ENCODE data around the gene INO80E. TPM values are rescaled to one million over a fixed set of nuclear protein-coding genes. Genes with fewer than 3 reads are reported as not detected.
"Not testable (repeated sequence)": the region's sequence is repeated elsewhere in the genome, so short reads cannot be mapped to it uniquely, and the experiment has no call there.

The INO80E gene
- total RNA-seq, 1 experiment from 2014 or later, result 70.8 TPM

DNA sequence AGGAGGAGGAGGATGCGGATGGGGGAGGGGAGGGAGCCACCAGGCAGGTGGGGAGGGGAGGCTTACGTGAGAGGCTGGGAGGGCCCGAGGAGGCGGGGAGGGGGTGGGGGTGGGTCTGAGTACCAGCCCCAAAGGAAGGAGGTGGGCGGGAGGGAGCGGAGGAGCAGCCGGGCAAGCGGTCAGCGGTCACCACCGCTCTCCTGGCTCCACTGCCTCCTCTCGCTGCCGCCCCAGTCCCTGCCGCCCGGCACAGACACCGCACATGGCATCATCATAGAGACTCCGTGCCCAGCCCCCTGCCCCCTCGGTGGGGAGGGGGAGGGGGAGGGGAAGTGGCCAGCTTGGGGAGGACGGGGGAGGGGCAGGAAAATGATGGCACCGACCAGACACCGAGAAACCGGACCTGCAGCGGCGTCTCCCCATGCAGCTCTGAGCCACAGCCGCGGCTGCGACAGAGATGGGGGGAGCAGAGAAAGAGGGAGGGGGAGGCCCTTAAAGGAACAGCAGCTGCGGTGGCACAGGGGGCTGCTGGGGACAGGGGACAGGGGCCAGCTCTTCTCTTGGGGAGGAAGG lies 34.9 kb downstream of the INO80E start, which contains the start of gene TLCD3B:
TLCD3B (minus strand) TSS at position 431 of the 573 bp plus-strand sequence. CDS start 744 bp downstream, outside the sequence.
- no peak for DNase-seq (ENCODE audit: low read depth)

DNA sequence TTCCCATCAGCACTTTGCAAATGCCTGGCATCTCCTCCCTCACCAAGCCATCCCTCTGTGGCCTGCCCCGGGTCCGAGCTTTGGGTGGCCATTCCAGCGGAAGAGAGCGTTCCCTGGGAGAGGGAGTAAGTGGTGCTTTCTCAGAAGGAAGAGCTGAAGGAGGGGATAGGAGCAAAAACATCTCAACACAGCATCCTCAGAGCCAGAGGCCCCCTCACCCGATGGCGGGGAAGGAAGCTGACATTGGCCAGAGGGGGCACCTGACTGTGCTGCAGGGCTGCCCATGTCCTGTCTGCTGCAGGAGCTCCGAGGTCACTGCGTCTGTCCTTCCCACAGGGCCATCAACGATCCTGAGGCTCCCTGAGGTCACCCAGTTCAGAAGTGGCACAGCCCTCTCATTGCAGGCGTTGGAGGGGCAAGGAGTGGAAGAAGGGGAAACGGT lies 35.5 kb downstream of the INO80E start:
- DNase-seq (ENCODE audit: low read depth), result no peak

DNA sequence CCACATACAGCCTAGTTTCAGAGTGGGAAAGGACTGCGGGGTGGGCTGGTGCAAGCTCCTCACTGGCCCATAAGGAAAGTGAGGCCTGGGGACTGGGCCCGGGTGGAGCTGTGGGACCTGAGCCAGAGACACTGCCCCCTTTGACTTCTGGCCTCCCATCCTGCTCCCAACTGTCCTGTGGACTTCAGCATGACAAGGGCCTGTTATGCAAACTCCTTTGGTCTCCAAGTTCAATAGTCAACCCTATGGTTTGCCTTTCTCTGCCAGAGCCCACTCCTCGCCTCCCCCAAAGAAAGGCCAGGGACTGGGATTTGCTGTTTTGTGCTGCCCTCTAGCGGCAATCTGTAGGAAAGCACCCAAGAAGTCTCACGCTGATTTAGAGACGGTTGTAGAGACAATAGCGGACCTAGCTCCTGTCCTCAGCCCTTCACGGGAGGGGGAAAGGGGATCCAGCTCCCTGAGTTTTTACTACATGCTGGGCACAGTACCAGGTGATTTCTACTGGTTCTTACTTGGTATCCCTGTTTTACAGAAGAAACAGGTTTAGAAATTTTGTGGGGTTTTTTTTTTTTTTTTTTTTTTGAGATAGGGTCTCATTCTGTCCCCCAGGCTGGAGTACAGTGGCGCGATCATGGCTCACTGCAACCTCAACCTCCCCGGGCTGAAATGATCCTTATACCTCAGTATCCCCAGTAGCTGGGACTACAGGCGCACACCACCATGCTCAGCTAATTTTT lies 36.2 kb downstream of the INO80E start:
- peak; percentile 71 for DNase-seq (ENCODE audit: low read depth)

DNA sequence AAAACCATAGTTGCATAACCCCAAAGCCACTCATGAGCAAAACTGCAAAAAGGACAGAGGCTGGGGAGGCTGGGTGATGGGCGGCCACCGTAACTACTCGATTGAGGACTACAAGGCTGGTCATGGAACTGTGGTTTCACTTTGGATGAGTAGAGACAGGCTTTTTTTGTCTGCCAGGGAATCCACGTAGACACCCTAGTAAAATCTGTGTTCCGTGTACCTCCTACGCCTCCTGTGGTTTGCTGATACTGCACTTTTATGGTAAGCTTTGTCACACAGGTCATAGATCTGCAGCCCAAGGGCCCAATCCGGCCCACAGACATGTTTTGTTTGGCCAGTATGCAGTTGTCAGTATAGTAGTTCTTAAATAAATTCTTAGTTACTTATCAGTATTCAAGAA lies 37.2 kb downstream of the INO80E start:
- DNase-seq (ENCODE audit: low read depth), result no peak

DNA sequence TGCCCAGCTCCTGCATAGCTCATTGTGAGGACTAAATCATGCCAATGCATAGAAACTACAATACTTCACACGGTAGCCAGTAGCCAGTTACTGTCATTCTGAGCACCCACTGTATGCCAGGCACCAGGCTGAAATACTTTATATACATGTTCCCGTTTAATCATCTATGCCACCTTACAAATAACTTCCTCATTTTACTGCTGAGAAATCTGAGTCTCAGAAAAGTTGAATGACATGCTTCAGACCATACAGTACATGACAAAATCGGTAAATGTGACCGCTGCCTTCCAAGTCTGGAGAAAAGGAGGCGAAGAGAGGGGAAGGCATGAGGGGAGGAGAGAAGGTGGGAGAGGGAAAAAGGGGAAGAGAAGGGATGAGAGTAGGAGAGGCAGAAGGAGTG lies 44.2 kb downstream of the INO80E start:
- no peak for DNase-seq (ENCODE audit: low read depth)

DNA sequence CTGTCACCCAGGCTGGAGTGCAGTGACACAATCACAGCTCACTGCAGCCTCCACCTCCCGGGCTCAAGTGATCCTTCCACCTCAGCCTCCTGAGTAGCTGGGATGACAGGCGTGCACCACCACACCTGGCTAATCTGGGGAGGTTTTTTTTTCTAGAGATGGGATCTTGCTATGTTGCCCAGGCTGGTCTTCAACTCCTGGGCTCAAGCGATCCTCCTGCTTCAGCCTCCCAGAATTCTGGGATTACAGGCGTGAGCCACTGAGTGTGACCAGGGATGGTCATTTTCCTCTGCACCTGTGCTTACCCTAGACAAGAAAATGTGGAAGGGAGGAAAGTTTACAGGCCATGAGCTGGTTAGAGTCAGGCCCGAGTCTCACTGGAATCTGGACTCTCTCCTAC lies 44.6 kb downstream of the INO80E start:
- DNase-seq (ENCODE audit: low read depth), result not testable (repeated sequence)

DNA sequence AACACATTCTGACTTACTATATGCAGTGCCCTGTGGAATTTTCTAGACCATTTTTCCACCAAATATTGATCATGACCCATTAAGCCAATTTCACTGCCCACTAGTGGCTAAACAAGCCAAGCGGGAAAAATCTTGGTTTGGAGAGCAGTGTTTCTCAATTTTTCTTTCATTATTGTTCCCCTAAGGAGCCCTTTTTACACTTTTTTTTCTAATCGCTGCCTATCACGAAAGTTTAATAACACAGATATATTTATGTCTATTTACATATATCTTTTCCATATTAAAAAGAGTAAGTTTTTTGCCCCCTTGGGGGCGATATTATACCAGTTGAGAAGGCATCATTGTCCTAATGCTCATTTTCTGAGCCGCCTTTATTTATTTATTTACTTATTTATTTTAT lies 45.8 kb downstream of the INO80E start:
- DNase-seq (ENCODE audit: low read depth), result no peak

DNA sequence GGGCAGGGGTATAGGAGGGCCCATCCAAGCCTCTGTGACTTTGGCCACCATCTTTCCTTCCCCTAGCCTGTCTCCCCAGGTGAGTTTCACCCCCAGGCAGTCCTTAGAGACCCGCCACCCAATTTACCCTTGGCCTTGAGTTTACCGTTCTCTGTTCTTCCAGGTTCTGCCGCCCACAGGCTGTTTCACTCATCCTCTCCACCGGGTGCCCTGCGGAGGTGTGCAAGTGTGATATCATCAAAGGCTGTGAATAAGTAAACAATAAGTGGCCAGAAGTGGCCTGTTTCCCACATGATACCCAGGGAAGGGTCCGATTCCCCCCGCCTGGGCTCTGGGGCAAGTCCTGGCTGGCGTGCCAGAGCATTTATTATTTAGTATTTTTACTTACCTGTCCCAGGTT lies 50.1 kb downstream of the INO80E start:
- no peak for DNase-seq (ENCODE audit: low read depth)

DNA sequence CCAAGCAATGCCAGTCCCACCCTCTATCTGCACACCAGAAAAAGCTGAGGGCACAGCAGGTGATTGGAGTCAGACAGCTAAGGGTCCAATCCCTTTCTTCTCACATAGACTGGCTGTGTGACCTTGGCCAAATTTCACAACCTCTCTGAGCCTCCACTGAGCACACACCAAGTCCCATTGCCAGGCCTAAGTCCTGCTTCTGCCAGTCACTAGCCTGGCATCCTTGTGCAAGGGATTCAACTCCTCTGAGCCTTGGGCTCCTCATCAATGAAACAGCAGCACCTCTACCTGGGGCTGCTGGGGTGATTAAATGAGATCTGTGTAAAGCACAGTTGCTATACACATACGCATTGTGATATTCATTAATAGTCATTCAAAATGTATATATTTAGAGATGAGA lies 50.5 kb downstream of the INO80E start:
- no peak for DNase-seq (ENCODE audit: low read depth)

DNA sequence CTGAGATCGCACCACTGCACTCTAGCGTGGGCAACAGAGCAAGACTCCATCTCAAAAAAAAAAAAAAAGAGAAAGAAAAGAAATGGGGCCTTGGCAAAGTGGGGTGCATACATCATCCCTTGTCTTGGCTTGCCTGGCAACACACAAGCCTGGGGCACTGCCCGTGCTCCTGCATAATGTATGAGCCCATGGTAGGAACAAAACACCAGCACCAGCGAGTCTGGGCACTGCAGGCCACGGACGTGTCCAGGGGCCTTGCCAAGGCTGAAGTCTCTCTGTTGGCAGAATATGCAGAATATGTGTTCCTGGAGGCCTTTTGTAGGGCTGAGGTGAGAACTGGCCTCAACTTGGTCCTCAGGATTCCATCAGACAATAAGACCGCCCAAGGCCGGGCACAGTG lies 53.8 kb downstream of the INO80E start:
- no peak for DNase-seq (ENCODE audit: low read depth)

DNA sequence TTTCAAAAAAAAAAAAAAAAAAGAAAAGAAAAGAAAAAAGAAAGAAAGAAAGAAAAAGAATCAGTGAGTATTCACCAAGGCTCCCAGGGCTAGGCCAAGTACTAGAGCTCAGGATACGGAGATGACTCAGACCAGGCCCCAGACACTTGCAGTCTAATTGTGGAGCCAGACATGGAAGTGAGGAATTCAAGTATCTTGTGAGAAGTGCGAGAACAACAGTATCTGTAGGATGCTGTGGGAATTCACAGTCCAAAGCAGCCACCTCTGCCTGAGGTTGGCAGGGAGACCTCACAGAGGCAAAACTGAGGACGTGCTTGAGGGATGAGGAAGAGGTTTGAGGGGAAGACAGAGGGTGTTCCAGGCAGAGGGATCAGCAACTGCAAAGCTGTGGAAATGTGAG lies 55.5 kb downstream of the INO80E start:
- peak; percentile 74 for DNase-seq (ENCODE audit: low read depth)

DNA sequence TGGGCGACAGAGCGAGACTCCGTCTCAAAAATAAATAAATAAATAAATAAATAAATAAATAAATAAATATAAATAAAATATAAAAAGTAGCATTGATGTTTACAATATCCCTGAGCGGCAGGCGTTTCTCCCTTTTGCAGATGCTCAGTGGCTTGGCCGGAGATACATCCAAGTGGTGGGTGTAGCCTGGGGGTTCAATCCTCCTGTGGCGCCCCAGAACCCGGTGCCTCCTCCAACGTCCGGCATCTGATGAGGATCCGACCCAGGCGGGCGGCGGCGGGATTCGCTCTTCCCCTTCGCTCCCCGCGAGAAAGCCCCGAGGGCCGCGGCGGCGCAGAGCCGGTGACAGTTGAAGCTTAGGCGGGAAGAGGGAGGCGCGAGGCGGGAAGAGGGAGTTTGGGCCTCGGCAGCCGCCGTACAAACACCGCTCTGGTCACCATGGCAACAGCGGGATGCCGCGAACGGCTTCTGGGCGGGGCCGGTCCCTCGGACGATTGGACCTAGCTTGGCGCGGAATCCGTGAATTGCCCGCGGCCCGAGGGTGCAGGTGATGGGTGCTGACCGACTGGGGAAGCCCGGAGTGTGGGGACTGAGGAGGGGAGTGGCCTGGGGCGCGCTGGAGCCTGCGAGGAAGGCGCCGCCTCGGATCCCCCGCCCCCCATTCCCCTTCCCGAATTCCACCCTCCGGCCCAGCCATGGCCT lies 56.8 kb downstream of the INO80E start:
- peak; percentile 94 for DNase-seq (ENCODE audit: low read depth)

DNA sequence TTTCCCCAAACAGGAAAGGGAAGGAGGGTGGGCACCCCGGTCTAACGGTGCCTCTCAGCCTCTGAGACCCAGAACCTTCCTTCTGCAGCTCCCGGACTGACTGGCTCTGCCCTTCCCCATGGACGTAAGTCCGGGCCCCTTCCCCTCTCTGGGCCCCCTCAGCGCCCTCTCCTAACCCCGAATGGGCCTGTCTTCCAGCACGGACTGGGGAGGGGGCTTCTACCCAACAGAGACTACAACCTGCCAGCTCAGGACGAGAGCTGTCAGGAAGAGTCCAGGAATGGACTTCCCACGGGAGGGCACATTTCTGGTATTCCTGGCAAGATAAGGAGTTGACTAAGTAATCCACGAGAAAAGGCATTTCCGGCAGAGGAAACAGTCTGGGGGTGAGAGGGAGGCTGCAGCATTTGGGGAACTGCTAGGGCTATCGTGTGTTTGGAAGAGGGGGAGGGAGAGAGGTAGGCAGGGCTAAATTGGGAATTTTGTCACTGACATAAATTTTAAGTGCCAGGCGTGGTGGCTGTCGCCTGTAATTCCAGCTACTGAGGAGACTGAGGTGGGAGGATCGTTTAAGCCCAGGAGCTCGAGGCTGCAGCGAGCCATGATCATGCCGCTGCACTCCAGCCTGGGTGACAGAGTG lies 57.5 kb downstream of the INO80E start:
- DNase-seq (ENCODE audit: low read depth), result peak; percentile 58

DNA sequence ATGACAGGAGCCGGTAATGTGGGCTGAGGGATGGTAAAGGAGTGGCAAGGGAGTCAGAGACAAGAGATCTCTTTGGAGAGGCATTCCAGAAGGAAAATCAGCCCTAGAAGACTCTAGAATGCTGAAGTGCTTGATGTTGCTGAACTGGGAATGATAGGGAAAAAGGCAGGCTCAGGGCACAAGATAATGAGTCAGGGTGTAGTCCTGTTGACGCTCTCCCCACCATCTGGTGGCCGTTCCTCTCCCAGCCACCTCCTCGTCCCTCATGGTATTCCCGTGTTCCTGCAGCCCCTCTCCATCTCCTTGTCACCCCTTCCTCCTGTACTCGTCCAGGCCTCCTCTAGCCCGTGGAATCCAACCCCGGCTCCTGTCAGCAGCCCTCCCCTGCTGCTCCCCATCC lies 58.4 kb downstream of the INO80E start:
- no peak for DNase-seq (ENCODE audit: low read depth)

DNA sequence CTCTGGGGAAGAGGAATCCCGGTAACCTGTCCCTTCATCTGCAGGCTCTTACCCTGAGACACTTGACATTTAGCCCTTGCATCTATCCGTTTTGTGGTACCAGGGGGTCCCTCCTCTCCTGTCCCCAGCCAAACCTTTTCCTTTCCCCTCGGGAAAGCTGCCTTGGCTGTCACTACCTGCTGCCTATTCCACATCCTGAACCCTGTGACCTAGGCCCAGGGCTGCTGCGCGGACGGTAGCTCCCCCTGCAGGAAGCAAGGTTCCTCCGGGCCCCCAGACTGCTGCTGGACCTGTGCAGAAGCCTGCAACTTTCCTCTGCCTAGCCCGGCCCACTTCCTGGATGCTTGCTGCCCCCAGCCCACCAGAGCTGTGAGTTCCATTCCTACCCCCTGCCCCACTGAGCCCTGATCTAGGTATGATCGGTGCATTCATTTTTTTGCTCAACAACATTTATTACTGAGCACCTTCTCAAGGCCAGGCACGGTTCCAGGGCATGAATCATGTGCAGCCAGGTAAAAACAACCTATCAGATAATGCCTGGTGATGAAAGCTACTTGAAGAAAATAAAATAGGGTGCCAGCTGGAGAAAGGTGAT lies 59.0 kb downstream of the INO80E start:
- no peak for DNase-seq (ENCODE audit: low read depth)

Other genes with a start within 250 kb of the INO80E start
- gene ZG16, start 218.0 kb upstream of the INO80E start, total RNA-seq (2014; rRNA removed; shearing (Covaris generic)), result not detected in 2 replicates
- gene KIF22, start 205.5 kb upstream of the INO80E start, total RNA-seq (2014; rRNA removed; shearing (Covaris generic)), result 104 and 111 TPM in 2 replicates
- 120 and 132 TPM in 2 replicates for gene MAZ, start 189.7 kb upstream of the INO80E start, total RNA-seq (2014; rRNA removed; shearing (Covaris generic))
- gene PRRT2, start 184.0 kb upstream of the INO80E start, total RNA-seq (2014; rRNA removed; shearing (Covaris generic)), result 0.29 TPM in 1 of 2 replicates, not detected in the other
- gene PAGR1, start 180.1 kb upstream of the INO80E start, total RNA-seq (2014; rRNA removed; shearing (Covaris generic)), result 50.0 and 78.6 TPM in 2 replicates
- gene MVP, start 175.8 kb upstream of the INO80E start, total RNA-seq (2014; rRNA removed; shearing (Covaris generic)), result 60.5 and 71.4 TPM in 2 replicates
- gene CDIPT, start 133.0 kb upstream of the INO80E start, total RNA-seq (2014; rRNA removed; shearing (Covaris generic)), result 33.5 and 46.1 TPM in 2 replicates
- 2.6 and 27.0 TPM in 2 replicates for gene SEZ6L2, start 96.7 kb upstream of the INO80E start, total RNA-seq (2014; rRNA removed; shearing (Covaris generic))
- gene ASPHD1, start 95.8 kb upstream of the INO80E start, total RNA-seq (2014; rRNA removed; shearing (Covaris generic)), result 0.89 and 2.2 TPM in 2 replicates
- 9.0 and 24.2 TPM in 2 replicates for gene KCTD13, start 70.0 kb upstream of the INO80E start, total RNA-seq (2014; rRNA removed; shearing (Covaris generic))
- 39.8 and 41.9 TPM in 2 replicates for gene TMEM219, start 34.2 kb upstream of the INO80E start, total RNA-seq (2014; rRNA removed; shearing (Covaris generic))
- 25.2 and 26.5 TPM in 2 replicates for gene TAOK2, start 22.4 kb upstream of the INO80E start, total RNA-seq (2014; rRNA removed; shearing (Covaris generic))
- 8.8 and 14.0 TPM in 2 replicates for gene HIRIP3, start 624 bp upstream of the INO80E start, total RNA-seq (2014; rRNA removed; shearing (Covaris generic))
- 0.18 TPM in 1 of 2 replicates, not detected in the other for gene DOC2A, start 14.8 kb downstream of the INO80E start, total RNA-seq (2014; rRNA removed; shearing (Covaris generic))
- not detected in 2 replicates for gene C16orf92, start 27.0 kb downstream of the INO80E start, total RNA-seq (2014; rRNA removed; shearing (Covaris generic))
- gene TLCD3B, start 35.0 kb downstream of the INO80E start, total RNA-seq (2014; rRNA removed; shearing (Covaris generic)), result not detected in 2 replicates
- 781 and 887 TPM in 2 replicates for gene ALDOA, start 69.5 kb downstream of the INO80E start, total RNA-seq (2014; rRNA removed; shearing (Covaris generic))
- 81.4 and 113 TPM in 2 replicates for gene PPP4C, start 79.8 kb downstream of the INO80E start, total RNA-seq (2014; rRNA removed; shearing (Covaris generic))
- not detected in 2 replicates for gene TBX6, start 95.7 kb downstream of the INO80E start, total RNA-seq (2014; rRNA removed; shearing (Covaris generic))
- gene YPEL3, start 100.0 kb downstream of the INO80E start, total RNA-seq (2014; rRNA removed; shearing (Covaris generic)), result 0.21 and 1.0 TPM in 2 replicates
- gene GDPD3, start 117.3 kb downstream of the INO80E start, total RNA-seq (2014; rRNA removed; shearing (Covaris generic)), result 0.57 and 0.77 TPM in 2 replicates
- 7.6 and 11.3 TPM in 2 replicates for gene MAPK3, start 127.0 kb downstream of the INO80E start, total RNA-seq (2014; rRNA removed; shearing (Covaris generic))
- 4.3 and 25.4 TPM in 2 replicates for gene CORO1A, start 187.4 kb downstream of the INO80E start, total RNA-seq (2014; rRNA removed; shearing (Covaris generic))
- gene BOLA2B, start 197.4 kb downstream of the INO80E start, total RNA-seq (2014; rRNA removed; shearing (Covaris generic)), result 1,051 and 1,320 TPM in 2 replicates
- gene SLX1A, start 197.6 kb downstream of the INO80E start, total RNA-seq (2014; rRNA removed; shearing (Covaris generic)), result 48.1 and 67.8 TPM in 2 replicates
- gene SULT1A3, start 203.0 kb downstream of the INO80E start, total RNA-seq (2014; rRNA removed; shearing (Covaris generic)), result 4.9 and 12.8 TPM in 2 replicates